HEK293T (cell line): ENCODE data around the gene MARCHF9.

Source experiments
- ARNT ChIP-seq: fragments of 450-650 bp; IDR thresholded peaks from 2 replicates; pipeline ENCODE4 v1.6.1; 2017; ENCODE audit warnings: mild to moderate bottlenecking
- FOXM1 ChIP-seq: fragments of 450-650 bp; IDR thresholded peaks from 2 replicates; pipeline ENCODE4 v1.6.1; 2017; ENCODE audit warnings: mild to moderate bottlenecking, borderline replicate concordance
- PKNOX1 ChIP-seq: fragments of 450-650 bp; IDR thresholded peaks from 2 replicates; pipeline ENCODE4 v1.6.1; 2016
- SUZ12 ChIP-seq: fragments of 450-650 bp; IDR thresholded peaks from 2 replicates; pipeline ENCODE4 v1.6.1; 2016; ENCODE audit warnings: mild to moderate bottlenecking

- TF ChIP-seq FOXM1 (no peak), SUZ12 (no peak), PKNOX1 (no peak), ARNT (no peak)
Measured at GRCh38 chr12:57750561-57751431, 4.1 kb upstream of the MARCHF9 start.
